Endothelial cell of umbilical vein (primary cell): ENCODE data around the gene URI1. TPM values are rescaled to one million over a fixed set of nuclear protein-coding genes. Genes with fewer than 3 reads are reported as not detected.

Experiments used
- BruUV-seq: library from RNA; stranded (reverse); fragments of 400-500 nt; replicated peaks from 2 replicates; lab custom pipeline; 2021; lab: Mats Ljungman, UMichigan
- CTCF ChIA-PET: fragments of 300-600, 350-600 bp; sonication (Branson Sonifier 250); formaldehyde crosslinking; loops from one replicate; lab custom pipeline; 2021; ENCODE audit warnings: antibody characterized with exemption, inconsistent platforms; lab: Charles Lee
- POLR2A ChIA-PET: fragments of 300-600, 350-600 bp; sonication (Branson Sonifier 250); formaldehyde crosslinking; loops from one replicate; lab custom pipeline; 2021; ENCODE audit warnings: antibody characterized with exemption, inconsistent platforms; lab: Charles Lee
- DNase-seq: peaks from one replicate; pipeline ENCODE4 v3.0.0-alpha.2; 2011; ENCODE audit warnings: low read depth, low spot score
- FAIRE-seq: peaks from 2 replicates; lab custom pipeline; 2011; peaks lifted over from hg19 to GRCh38; lab: Jason Lieb, UNC
- H2AFZ ChIP-seq: 2 replicates; pipeline ENCODE4 v1.6.0; 2012; ENCODE audit warnings: low read depth, low read length, control low read depth, inconsistent platforms
- H3K27ac ChIP-seq: 2 replicates; pipeline ENCODE4 v1.5.1; 2011; ENCODE audit warnings: low read depth, mild to moderate bottlenecking, control low read depth, low read length, moderate library complexity; ENCODE audit not compliant: insufficient read depth
- H3K27me3 ChIP-seq, 2 experiments: 2 replicates each; pipeline versions ENCODE4 v1.6.0 to v1.6.1; 2011; ENCODE audit warnings: low read length in 2 of 2, mixed read lengths in 1 of 2; ENCODE audit not compliant: control insufficient read depth in 2 of 2, insufficient read depth in 2 of 2
- H3K36me3 ChIP-seq, 2 experiments: 2 replicates in 1 of 2; 3 replicates in 1 of 2; pipeline ENCODE4 v1.5.1; 2011; ENCODE audit warnings: low read length in 2 of 2, mild to moderate bottlenecking in 1 of 2, moderate library complexity in 1 of 2; ENCODE audit not compliant: control insufficient read depth in 2 of 2, insufficient read depth in 2 of 2; ENCODE audit errors: extremely low read depth in 1 of 2
- H3K4me1 ChIP-seq: 3 replicates; pipeline ENCODE4 v1.5.1; 2011; ENCODE audit warnings: mild to moderate bottlenecking, low read length; ENCODE audit not compliant: control insufficient read depth, insufficient read depth; ENCODE audit errors: extremely low read depth
- H3K4me2 ChIP-seq: 2 replicates; pipeline ENCODE4 v1.6.1; 2011; ENCODE audit warnings: low read length, control low read depth, mixed read lengths; ENCODE audit not compliant: insufficient read depth
- H3K4me3 ChIP-seq, 3 experiments: fragments of 200-600 bp in 1 of 3; sonication (generic), shearing (Covaris generic) in 1 of 3; replicated peaks in 1 of 3; 2 replicates each; pipeline ENCODE4 v1.5.1; 2011 to 2016; ENCODE audit warnings: control low read depth in 3 of 3, low read length in 3 of 3, mild to moderate bottlenecking in 2 of 3, inconsistent platforms in 1 of 3, low read depth in 1 of 3, moderate library complexity in 1 of 3; ENCODE audit not compliant: insufficient read depth in 1 of 3
- H3K79me2 ChIP-seq: 2 replicates; pipeline ENCODE4 v1.6.0; 2012; ENCODE audit warnings: low read length, inconsistent platforms; ENCODE audit not compliant: control insufficient read depth, insufficient read depth
- H3K9ac ChIP-seq: replicated peaks from 2 replicates; pipeline ENCODE3; 2011; ENCODE audit warnings: low read length, control low read depth; ENCODE audit not compliant: insufficient read depth; ENCODE audit errors: extremely low read depth
- H3K9me1 ChIP-seq: replicated peaks from 3 replicates; pipeline ENCODE4 v1.6.0; 2011; ENCODE audit warnings: mild to moderate bottlenecking, low read length; ENCODE audit not compliant: control insufficient read depth, insufficient read depth; ENCODE audit errors: extremely low read depth
- H3K9me3 ChIP-seq: replicated peaks from 2 replicates; pipeline ENCODE4 v1.5.1; 2012; ENCODE audit warnings: low read length, inconsistent platforms; ENCODE audit not compliant: control insufficient read depth, insufficient read depth
- H4K20me1 ChIP-seq: replicated peaks from 2 replicates; pipeline ENCODE3; 2011; ENCODE audit warnings: mild to moderate bottlenecking, low read length; ENCODE audit not compliant: control insufficient read depth, insufficient read depth; ENCODE audit errors: extremely low read depth
- CTCF ChIP-seq, 2 donors: IDR thresholded peaks; 1 replicate in 1 of 2; 2 replicates in 1 of 2; pipeline ENCODE4 v1.5.1; 2011; ENCODE audit warnings: low read length in 2 of 2, mild to moderate bottlenecking in 2 of 2, moderate library complexity in 2 of 2, control low read depth in 1 of 2, inconsistent platforms in 1 of 2, low read depth in 1 of 2; ENCODE audit not compliant: insufficient read depth in 1 of 2; ENCODE audit errors: extremely low read depth in 1 of 2
- EZH2 ChIP-seq: IDR thresholded peaks from 2 replicates; pipeline ENCODE4 v1.6.1; 2012; ENCODE audit warnings: borderline replicate concordance, low read depth, mild to moderate bottlenecking, moderate library complexity, low read length, inconsistent platforms; ENCODE audit not compliant: severe bottlenecking
- FOS ChIP-seq: IDR thresholded peaks from 2 replicates; pipeline ENCODE4 v1.6.1; 2011; ENCODE audit warnings: mild to moderate bottlenecking, low read length, moderate library complexity, borderline replicate concordance; ENCODE audit not compliant: insufficient read depth
- GATA2 ChIP-seq: IDR thresholded peaks from 2 replicates; pipeline ENCODE4 v1.7.0; 2011; ENCODE audit warnings: low read depth, mild to moderate bottlenecking, moderate library complexity, mixed read lengths, low read length; ENCODE audit not compliant: insufficient read length, insufficient read depth
- JUN ChIP-seq: IDR thresholded peaks from 2 replicates; pipeline ENCODE4 v1.6.1; 2011; ENCODE audit warnings: borderline replicate concordance, low read depth; ENCODE audit not compliant: insufficient read length, insufficient read depth
- MAX ChIP-seq: IDR thresholded peaks from 2 replicates; pipeline ENCODE4 v1.6.1; 2011; ENCODE audit not compliant: insufficient read depth, insufficient read length
- MYC ChIP-seq: IDR thresholded peaks from one replicate; pipeline ENCODE4 v1.6.1; 2011; ENCODE audit warnings: mild to moderate bottlenecking, low read depth, low read length
- POLR2A ChIP-seq: IDR thresholded peaks from 2 replicates; pipeline ENCODE4 v1.6.1; 2012; ENCODE audit warnings: low read depth, mild to moderate bottlenecking, control low read depth, low read length
- POLR2AphosphoS5 ChIP-seq: IDR thresholded peaks from 2 replicates; pipeline ENCODE4 v1.6.1; 2012; ENCODE audit warnings: low read depth, mild to moderate bottlenecking, control low read depth, low read length, moderate library complexity; ENCODE audit not compliant: insufficient read depth
- dilution Hi-C: fragments of 300-500 bp; cut with MboI; formaldehyde crosslinking; loops from one replicate; pipeline ENCODE4 v1.15.0; 2019; ENCODE audit warnings: low sequenced_read_pairs; ENCODE audit not compliant: extremely low pct_ligation_motif_present
- intact Hi-C: fragments of 100-400 bp; cut with micrococcal nuclease; formaldehyde crosslinking; loops from one replicate; pipeline ENCODE4 v1.10.0; 2022
- polyA plus RNA-seq, 4 experiments: library from polyadenylated mRNA; depleted of rRNA in 3 of 4; stranded (reverse) in 3 of 4; unstranded in 1 of 4; fragments of >200 nt; gene quantifications; 2 replicates each; pipeline versions ENCODE4 v1.2.1 to v1.2.3, GENCODE V29; 2011 to 2012; ENCODE audit warnings: missing spikeins in 1 of 4
- total RNA-seq: library from RNA; stranded (reverse); gene quantifications from 2 replicates; pipeline ENCODE4 v1.2.3, GENCODE V29; 2021

URI1 gene
- total and polyA plus RNA-seq, 2 donors (not counting 3 experiments of a cell fraction or from before 2014, with no cell fraction given) = 12.8 to 28.9 TPM

GRCh38 chr19:29985196-29985595 lies 43.2 kb downstream of the URI1 start:
- no peaks in the 10 kb centered on the region for H3K9me3 ChIP-seq
- no peaks in the 10 kb centered on the region for H4K20me1 ChIP-seq
- dilution Hi-C loops = no loop called here
- peaks cover 15% of the 10 kb centered on the region for H3K79me2 ChIP-seq
- ChIA-PET CTCF (no interaction called here), POLR2A (no interaction called here)
- intact Hi-C loops = no loop called here
- no peaks in the 10 kb centered on the region for H3K4me1 ChIP-seq
- BruUV-seq = no TSS peak
- no peak overlapping the region for H3K4me3 ChIP-seq
- no peak overlapping the region for H3K4me2 ChIP-seq
- FAIRE-seq = no peak
- no peak overlapping the region for H2AFZ ChIP-seq
- H3K36me3 ChIP-seq = no peaks in the 10 kb centered on the region
- no peak overlapping the region for H3K9ac ChIP-seq
- no peak for TF ChIP-seq POLR2A
- no peak for TF ChIP-seq JUN
- TF ChIP-seq CTCF (IDR thresholded peaks at IDR 0.05; ENCODE audit: extremely low read depth in 1 of 2, insufficient read depth in 1 of 2, low read depth in 1 of 2, low read length in 2 of 2) = no peak
- TF ChIP-seq EZH2 = no peak
- no peak for TF ChIP-seq POLR2AphosphoS5
- no peak for TF ChIP-seq MYC
- TF ChIP-seq FOS = no peak
- no peak for TF ChIP-seq MAX
- TF ChIP-seq GATA2 = no peak
- DNase-seq = no peak
- H3K27me3 ChIP-seq = no peaks in the 10 kb centered on the region
- no peak overlapping the region for H3K27ac ChIP-seq
- no peaks in the 10 kb centered on the region for H3K9me1 ChIP-seq
